Epidermal melanocyte (primary cell): ENCODE data around the gene SRGAP2B.
"Not testable (repeated sequence)": the region's sequence is repeated elsewhere in the genome, so short reads cannot be mapped to it uniquely, and the experiment has no call there.

Source experiments
- DNase-seq: peaks from one replicate; pipeline ENCODE4 v3.0.0; 2011; ENCODE audit warnings: low spot score; ENCODE audit not compliant: insufficient read length

The SRGAP2B gene

DNA sequence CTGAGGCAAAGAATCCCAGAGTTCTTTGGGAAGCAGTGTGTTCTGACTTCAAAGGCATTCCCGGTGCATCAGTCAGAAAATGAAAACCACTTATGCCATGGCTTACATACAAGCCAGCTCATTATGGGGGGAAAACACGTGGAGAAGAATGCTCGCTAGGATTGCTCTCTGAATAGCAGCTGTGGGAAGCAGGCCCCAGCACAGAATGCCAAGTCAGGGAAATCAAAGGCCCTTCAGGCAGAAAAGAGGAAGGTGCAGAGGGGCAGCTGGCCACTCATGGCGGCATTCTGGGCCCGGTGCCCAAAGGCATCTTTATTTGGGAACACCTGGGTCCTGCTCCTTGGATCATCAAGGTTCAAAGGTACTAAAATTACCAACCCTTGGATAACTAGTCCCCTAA lies 184.4 kb downstream of the SRGAP2B start:
- not testable (repeated sequence) for DNase-seq

DNA sequence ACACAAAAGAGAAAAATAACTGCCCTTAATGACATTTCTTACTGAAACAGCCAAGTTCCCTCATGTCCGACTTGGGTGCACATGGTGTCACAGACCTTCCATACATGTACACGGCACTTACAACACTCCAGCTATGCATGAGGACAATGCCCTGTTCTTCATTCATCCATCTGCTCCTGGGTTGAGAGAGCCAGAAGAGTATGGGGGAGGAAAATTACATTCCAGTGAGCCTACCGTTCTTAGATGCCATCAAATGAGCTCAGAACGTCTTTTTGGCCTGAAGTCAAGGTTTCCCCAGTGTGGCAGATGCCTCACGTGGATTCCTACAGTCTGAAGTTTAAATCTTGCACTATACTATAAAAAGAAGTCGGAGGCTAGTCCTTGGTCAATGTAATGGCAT lies 194.3 kb downstream of the SRGAP2B start:
- not testable (repeated sequence) for DNase-seq

DNA sequence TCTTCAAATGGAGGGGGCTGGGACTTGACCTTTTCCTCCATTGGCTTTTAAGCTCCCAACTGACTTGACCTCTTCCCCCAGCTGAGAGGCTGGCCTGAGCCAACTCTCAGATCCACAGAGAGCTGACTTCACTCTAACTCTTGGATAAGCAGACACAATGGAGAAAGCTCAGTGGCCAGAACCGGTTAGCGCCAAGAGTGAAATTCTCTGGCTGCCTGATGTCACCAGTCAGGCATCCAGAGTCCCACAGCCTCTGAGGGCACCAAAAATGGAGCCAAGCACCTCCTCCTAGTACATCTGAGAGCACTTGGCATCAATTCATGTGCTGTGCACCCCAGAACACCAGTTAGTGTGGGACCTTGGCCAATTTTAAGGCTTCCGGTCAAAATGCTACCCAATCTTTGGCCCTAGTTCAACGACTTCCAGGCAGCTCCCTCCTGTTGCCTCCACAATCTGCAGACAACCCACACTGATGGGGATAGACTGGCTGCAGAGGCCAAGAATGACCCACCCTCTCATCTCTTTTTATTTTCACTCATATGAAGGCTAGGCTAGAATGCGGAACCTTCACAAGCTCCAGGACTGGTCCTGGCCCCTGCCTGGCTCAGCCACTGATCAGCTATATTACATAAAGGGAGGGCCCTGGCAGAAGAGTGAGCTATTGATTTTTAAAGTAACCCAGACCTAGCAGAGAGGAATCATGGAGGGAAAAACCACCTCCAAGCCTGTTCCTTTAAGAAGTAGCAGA lies 200.5 kb downstream of the SRGAP2B start:
- not testable (repeated sequence) for DNase-seq

DNA sequence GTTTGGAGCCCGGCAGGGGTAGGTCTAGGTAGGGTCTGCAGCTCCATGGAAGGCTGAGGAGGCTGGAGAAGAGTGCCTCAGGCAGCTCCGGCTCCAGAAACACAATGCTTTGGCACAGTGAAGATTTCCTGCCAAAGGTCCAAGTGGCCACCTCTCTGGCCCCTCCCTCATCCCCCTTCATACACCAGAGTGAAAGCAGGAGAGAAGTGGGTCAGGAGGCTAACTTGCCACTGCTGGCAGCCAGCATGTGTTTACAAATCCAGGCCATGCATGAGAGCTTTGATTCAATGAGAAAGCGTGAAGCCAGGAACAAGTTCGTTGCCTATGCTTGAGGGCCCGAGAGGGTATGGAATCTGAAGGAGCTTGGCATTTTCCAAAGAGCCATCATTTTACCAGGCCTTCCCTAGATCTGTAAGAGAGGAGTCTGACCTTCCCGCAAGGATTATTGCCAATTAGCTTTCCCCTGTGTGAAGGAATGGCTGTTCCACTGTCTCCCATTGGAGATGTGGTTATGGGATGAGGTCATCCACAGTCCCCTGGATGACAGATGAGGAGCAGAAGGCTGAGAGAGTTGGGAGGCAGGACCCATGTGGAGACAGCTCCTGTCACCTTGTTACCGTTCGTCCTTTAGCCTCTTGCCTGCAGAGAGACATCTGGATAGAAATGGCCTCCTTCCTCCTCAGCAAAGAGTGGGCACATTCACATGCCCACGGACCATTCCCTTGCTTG lies 201.3 kb downstream of the SRGAP2B start:
- DNase-seq: not testable (repeated sequence)

DNA sequence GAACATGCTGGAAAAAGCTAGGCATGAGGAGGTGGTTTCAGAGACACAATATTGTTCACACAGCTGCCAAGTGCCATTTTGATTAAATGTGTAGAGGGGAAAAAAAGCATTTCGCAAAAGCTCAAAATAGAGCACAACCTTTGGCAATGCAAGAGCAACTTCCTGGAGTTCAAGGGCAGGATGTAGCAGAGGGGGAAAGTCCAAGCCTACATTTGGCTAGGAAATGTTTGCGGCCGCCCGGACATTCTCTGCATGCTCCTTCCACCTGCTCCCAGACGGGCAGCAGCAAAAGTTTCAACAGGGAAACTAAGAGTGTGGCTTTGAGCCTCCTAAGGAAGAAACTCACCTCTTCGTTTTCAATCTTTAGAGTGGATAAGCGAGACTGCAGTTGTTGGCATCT lies 202.1 kb downstream of the SRGAP2B start:
- DNase-seq: not testable (repeated sequence)

DNA sequence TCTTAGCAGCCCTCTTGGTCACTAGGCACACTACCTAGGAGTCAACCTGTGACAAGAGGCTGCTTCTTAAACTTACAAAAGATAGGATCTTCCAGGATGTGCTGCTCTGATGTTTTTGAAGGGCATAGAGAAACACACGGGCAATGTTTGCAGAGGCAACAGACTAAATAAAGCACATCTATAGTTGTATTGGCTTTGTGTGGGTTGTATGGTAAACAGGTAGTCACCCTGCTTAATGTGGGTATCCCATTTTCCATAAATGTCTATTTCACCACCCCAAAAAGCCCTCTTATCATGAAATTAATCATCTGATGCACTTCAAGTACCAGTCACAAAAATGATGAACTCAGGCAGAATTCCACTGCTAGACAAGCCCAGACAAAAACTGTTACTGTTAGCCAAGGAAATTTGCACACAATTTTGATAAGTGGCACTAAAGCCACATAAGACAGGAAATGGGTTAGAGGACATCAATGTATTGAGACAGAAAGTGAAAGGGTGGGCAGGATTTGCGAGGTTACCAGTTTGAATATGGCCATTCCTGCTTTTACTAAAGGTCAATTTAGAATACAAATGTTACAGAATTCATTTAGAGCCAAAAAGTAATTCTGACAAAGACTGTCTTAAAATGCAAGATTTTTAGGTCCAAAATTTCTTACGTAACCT lies 205.5 kb downstream of the SRGAP2B start:
- DNase-seq: not testable (repeated sequence)

DNA sequence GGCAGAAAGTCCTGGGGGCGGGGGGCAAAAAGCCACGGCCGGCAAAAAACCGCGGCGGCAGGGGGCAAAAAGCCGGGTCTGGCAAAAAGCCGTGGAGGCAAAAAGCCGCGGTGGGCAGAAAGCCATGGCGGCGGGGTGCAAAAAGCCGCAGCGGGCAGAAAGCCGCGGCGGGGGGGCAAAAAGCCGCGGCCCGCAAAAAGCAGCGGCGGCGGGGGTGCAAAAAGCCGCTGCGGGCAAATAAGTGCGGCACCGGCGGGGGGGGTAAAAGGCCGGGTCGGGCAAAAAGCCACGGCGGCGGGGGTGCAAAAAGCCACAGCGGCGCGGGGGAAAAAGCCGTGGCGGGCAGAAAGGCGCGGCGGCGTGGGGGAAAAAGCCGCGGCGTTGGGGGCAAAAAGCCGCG lies 212.1 kb downstream of the SRGAP2B start:
- DNase-seq: not testable (repeated sequence)

DNA sequence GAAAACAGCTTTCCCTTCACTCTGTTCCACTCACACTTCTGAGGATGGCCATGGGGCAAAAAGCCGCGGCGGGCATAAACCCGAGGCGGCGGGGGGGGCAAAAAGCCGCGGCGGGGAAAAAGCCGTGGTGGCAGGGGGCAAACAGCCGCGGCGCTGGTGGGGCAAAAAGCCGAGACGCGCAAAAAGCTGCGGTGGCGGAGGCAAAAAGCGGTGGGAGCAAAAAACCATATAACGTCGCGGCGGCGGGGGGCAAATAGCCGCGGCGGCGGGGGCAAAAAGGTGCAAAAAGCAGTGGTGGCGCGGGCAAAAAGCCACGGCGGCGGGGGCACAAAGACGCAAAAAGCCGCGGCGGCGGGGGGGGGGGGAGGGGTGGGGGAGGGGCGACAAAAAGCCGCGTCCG lies 212.8 kb downstream of the SRGAP2B start:
- not testable (repeated sequence) for DNase-seq

DNA sequence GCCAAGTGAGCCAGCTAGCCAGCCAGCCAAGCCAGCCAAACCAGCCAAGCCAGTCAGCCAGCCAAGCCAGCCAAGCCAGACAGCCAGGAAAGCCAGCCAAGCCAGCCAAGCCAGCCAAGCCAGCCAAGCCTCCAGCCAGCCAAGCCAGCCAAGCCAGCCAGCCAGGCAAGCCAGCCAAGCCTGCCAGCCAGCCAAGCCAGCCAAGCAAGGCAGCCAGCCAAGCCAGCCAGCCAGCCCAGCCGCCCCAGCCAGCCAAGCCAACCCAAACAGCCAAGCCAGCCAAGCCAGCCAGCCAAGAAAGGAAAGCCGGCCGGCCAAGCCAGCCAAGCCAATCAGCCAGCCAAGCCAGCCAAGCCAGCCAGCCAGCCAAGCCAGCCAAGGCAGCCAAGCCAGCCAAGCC lies 236.5 kb downstream of the SRGAP2B start:
- not testable (repeated sequence) for DNase-seq
